Measurements from ENCODE around the gene CDC23. TPM values are rescaled to one million over a fixed set of nuclear protein-coding genes. Genes with fewer than 3 reads are reported as not detected.

Gene CDC23
- total and polyA plus RNA-seq, 8 donors, result 18.8 to 62.2 (median 54.6) TPM

DNA sequence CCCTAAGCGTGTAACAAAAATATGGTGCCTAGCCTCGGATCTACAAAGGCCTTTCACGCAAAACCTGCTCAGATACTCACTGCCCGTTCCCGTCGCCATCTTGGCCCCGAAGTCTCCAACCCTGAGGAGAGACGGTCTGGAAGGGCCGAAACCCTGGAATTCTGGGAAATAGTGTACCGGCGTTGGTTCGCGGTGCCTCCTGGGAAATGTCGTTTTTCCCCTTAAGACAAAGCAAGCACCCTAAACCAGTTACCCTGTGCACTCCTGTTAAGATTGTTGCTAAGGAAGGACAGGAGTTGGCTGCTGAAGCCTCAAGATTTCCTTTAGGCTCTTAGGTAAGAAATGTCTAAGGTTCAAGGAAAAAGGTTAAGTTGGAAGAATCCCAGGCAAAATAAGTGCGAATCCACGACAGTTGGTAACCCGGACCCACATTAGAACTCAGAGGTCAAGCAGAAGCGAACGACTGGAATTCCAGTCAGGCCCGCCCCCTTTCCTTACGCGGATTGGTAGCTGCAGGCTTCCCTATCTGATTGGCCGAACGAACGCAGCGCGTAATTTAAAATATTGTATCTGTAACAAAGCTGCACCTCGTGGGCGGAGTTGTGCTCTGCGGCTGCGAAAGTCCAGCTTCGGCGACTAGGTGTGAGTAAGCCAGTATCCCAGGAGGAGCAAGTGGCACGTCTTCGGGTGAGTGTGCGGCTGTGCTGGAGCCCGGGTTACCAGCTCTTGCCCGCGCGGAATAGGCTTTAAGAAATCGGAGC lies 34.4 kb downstream of the CDC23 start, which contains the start of the genes BRD8 and KIF20A:
Gene BRD8 (minus strand): TSS at position 115 of the 761 bp plus-strand sequence. CDS start 16 bp downstream, at position 99.
Gene KIF20A (plus strand): TSS at position 597 of the 761 bp plus-strand sequence. CDS start 569 bp downstream, outside the sequence.
- ATAC-seq (peak; percentile 96), DNase-seq (peak; percentile 87 to 97 (median 96))
- intact Hi-C loops (cut with DNase I), result no loop called here
- no peaks in the 10 kb centered on the region for H3K9me3 ChIP-seq
- peaks cover 0 to 43% of the 10 kb centered on the region in 2 donors for H3K36me3 ChIP-seq
- no peaks in the 10 kb centered on the region for H3K27me3 ChIP-seq
- TF ChIP-seq, protein P1, sequence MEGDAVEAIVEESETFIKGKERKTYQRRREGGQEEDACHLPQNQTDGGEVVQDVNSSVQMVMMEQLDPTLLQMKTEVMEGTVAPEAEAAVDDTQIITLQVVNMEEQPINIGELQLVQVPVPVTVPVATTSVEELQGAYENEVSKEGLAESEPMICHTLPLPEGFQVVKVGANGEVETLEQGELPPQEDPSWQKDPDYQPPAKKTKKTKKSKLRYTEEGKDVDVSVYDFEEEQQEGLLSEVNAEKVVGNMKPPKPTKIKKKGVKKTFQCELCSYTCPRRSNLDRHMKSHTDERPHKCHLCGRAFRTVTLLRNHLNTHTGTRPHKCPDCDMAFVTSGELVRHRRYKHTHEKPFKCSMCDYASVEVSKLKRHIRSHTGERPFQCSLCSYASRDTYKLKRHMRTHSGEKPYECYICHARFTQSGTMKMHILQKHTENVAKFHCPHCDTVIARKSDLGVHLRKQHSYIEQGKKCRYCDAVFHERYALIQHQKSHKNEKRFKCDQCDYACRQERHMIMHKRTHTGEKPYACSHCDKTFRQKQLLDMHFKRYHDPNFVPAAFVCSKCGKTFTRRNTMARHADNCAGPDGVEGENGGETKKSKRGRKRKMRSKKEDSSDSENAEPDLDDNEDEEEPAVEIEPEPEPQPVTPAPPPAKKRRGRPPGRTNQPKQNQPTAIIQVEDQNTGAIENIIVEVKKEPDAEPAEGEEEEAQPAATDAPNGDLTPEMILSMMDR (IDR thresholded peaks at IDR 0.05), result no peak
- peak within 1 kb of the TSS; percentile 87 to 90 for H3K27ac ChIP-seq
- H3K4me1 ChIP-seq, result peaks cover 15 to 28% of the 10 kb centered on the region in 2 donors
- H3K4me3 ChIP-seq, result peak within 1 kb of the TSS; percentile 82 to 88

DNA sequence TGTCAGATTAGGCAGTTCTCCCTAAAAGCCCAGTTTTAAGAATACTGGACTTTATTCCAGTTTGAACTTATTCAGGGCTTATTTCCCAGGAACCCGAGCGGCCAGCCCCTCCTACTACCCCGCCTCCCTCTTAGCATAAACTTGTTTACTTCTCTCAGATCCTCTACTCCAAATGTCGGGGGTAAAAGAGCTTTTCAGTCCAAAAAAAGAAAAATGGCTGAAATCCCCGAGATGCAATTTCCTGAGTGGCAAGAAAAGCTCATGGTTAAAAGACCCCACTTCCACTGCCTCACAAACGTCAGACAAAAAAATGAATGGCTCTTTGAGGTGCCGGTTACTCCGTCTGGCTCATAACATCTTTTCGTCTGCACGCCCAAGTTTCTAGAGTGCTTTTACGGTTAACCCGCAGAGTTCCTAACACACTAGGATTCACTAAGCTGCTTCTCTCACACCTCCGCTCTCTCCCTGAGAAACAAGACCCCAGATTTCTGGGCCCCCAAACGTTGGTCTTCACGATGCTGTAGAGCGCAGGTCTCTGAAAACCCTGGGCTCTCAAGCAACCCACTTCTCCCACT lies 35.1 kb downstream of the CDC23 start:
- DNase-seq (peak in 3 of 4 donors; percentile 19 to 44 (median 32)), ATAC-seq (peak; percentile 69)
- Histone ChIP-seq H3K27ac (peak overlapping the region; percentile 87 to 90), H3K36me3 (peaks cover 0 to 50% of the 10 kb centered on the region in 2 donors), H3K4me3 (peak overlapping the region; percentile 82 to 88), H3K4me1 (peaks cover 15 to 28% of the 10 kb centered on the region in 2 donors), H3K27me3 (no peaks in the 10 kb centered on the region), H3K9me3 (no peaks in the 10 kb centered on the region)
- TF ChIP-seq, protein P1 (IDR thresholded peaks at IDR 0.05), result no peak
- intact Hi-C loops (cut with DNase I), result no loop called here

DNA sequence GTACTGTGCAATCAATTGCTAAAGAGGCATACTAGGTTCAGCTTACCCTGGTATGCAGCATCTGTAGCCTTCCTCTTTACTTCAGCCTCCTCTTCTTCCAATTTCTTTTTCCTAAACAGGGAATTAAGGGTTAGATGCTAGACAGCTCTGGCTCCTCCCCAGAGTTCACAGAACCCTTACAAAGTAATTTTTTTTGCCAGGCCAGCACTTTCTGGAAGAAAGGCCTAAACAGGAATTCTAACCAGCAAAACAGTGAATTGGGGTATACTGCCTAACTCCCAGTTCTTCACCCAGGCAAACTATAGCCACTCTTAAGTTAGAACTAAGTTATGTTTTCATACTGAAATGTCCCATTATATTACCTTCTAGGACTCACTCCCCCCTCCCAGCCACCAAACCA lies 42.8 kb downstream of the CDC23 start:
- intact Hi-C loops (cut with DNase I), result no loop called here
- Histone ChIP-seq H3K4me1 (no peaks in the 10 kb centered on the region), H3K9me3 (no peaks in the 10 kb centered on the region), H3K27ac (no peak overlapping the region), H3K4me3 (no peak overlapping the region), H3K27me3 (no peaks in the 10 kb centered on the region), H3K36me3 (peaks cover 8 to 99% of the 10 kb centered on the region in 2 donors)
- ATAC-seq (no peak), DNase-seq (no peak)
- TF ChIP-seq, protein P1 (IDR thresholded peaks at IDR 0.05), result no peak

DNA sequence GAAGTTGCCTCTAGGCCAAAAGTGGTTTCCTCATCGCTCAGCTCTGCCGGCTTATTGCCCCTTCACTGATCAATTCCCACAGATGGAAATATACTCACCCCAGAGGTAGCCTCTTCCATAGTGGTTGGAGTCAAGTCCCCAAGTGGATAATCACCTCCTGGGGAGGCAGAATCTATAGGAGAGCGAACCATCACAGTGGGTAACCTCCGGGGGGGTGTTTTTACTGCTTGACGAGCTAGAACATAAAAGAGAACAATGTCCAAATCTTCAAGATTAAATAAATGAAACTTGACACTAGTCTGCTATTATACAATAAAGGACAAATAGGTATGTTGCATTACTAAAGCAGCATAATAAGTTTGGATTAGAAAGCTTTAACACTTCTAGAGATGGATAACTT lies 44.0 kb downstream of the CDC23 start:
- Histone ChIP-seq H3K4me3 (no peak overlapping the region), H3K36me3 (peaks cover 8 to 99% of the 10 kb centered on the region in 2 donors), H3K4me1 (no peaks in the 10 kb centered on the region), H3K27ac (no peak overlapping the region), H3K9me3 (no peaks in the 10 kb centered on the region), H3K27me3 (no peaks in the 10 kb centered on the region)
- intact Hi-C loops (cut with DNase I), result no loop called here
- DNase-seq (no peak), ATAC-seq (no peak)
- TF ChIP-seq, protein P1 (IDR thresholded peaks at IDR 0.05), result no peak

DNA sequence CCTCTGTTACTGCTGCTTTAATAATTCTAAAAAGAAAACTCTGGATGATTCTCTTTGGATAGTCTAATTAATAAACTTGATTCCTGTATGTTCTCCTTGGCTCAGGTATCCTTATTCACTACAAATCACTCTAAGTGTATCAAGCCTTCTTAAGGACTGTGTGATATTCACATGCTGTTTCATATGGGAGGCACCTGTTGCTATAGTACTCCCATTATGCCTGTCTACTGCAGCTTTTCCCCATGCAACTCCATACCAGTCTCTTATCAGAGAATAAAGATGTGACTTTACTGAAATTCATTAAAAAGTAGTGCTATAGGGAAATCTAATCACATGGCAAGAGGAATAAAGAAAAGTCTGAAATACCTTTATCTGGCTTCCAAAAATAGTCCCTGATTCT lies 49.4 kb downstream of the CDC23 start:
- H3K36me3 ChIP-seq, result peaks cover 13 to 100% of the 10 kb centered on the region in 2 donors

More for the DNA sequence above, 49.4 kb downstream of the CDC23 start:
- Histone ChIP-seq H3K9me3 (no peaks in the 10 kb centered on the region), H3K27ac (no peak overlapping the region), H3K27me3 (no peaks in the 10 kb centered on the region), H3K4me1 (no peaks in the 10 kb centered on the region), H3K4me3 (no peak overlapping the region)
- intact Hi-C loops (cut with DNase I), result no loop called here
- ATAC-seq, result no peak
- DNase-seq, result no peak
- TF ChIP-seq, protein P1 (IDR thresholded peaks at IDR 0.05), result no peak
